Psoas muscle (tissue), 8 donors: ENCODE data around the gene FAIM2. TPM values are rescaled to one million over a fixed set of nuclear protein-coding genes. Genes with fewer than 3 reads are reported as not detected.

ENCODE experiments used
- ATAC-seq, 4 donors: fragments of 200-7000 bp; cut with Tn5 transposase; one replicate each; pipeline ENCODE4 v1.9.1; 2020; ENCODE audit warnings: moderate library complexity in 3 of 4, mild to moderate bottlenecking in 2 of 4
- DNase-seq, 2 donors: peaks; one replicate each; pipeline ENCODE4 v3.0.0-alpha.2; 2020
- H3K27ac ChIP-seq: fragments of 200-600 bp; one replicate; pipeline ENCODE4 v1.8.0; 2022
- H3K27me3 ChIP-seq, 3 donors: fragments of 200-600 bp in 1 of 3; one replicate each; pipeline versions ENCODE4 v1.6.1 to v1.8.0; 2013 to 2022; ENCODE audit warnings: low read length in 2 of 3, mild to moderate bottlenecking in 2 of 3, moderate library complexity in 1 of 3; ENCODE audit not compliant: insufficient read depth in 3 of 3
- H3K36me3 ChIP-seq, 2 donors: fragments of 200-600 bp in 1 of 2; one replicate each; pipeline versions ENCODE4 v1.6.1 to v1.8.0; 2013 to 2022; ENCODE audit warnings: low read depth in 1 of 2, mild to moderate bottlenecking in 1 of 2, moderate library complexity in 1 of 2; ENCODE audit not compliant: insufficient read depth in 1 of 2
- H3K4me1 ChIP-seq: fragments of 200-600 bp; one replicate; pipeline ENCODE4 v1.8.0; 2022
- H3K4me3 ChIP-seq: fragments of 200-600 bp; one replicate; pipeline ENCODE4 v1.8.0; 2022; ENCODE audit warnings: mild to moderate bottlenecking
- H3K9me3 ChIP-seq: fragments of 200-600 bp; one replicate; pipeline ENCODE4 v1.8.0; 2022
- CTCF ChIP-seq: fragments of 200-600 bp; IDR thresholded peaks from one replicate; pipeline ENCODE4 v1.8.0; 2022; ENCODE audit warnings: antibody characterized with exemption
- WGBS, 3 donors: extraction: QIAGEN DNeasy Blood & Tissue Kit; methylation state at CpG; one replicate each; pipeline versions ENCODE4 v1.1.6 to v1.1.7; 2013; 5-methylcytosine and 5-hydroxymethylcytosine counted together
- intact Hi-C, 2 donors: fragments of 100-400 bp; cut with DNase I; formaldehyde crosslinking; loops; one replicate each; pipeline versions ENCODE4 v1.11.0 to v1.14.2; 2022
- polyA plus RNA-seq, 3 donors: library from polyadenylated mRNA; stranded (reverse); fragments of 200-250 nt; gene quantifications; one replicate each; pipeline ENCODE4 v1.2.3, GENCODE V29; 2013
- total RNA-seq, 4 donors: library from RNA; stranded (reverse); fragmentation: NEBNext Ultra II Directional in 2 of 4; extraction: Animal tissue kit (Norgen Biotek cat#: 25700) in 2 of 4; gene quantifications; one replicate each; pipeline versions ENCODE4 v1.2.1 to v1.2.4, GENCODE V29; 2021 to 2023
- donor health status: healthy with polysubstance abuse.
- donor health status: DM: no; HTN: no; CAD: no; lungs with moderate emphysema.
- donor health status: Bipolar disorder and iron deficiency.
- donor health status: healthy.
- donor health status: DM: yes; HTN: yes; CAD: no.
- donor health status: DM: no; HTN: no; CAD: no.
- donor health status: DM: no; HTN: no; CAD: no.
- donor health status: DM: yes; HTN: yes; CAD: no.

FAIM2 gene
- total and polyA plus RNA-seq, 7 donors = 0.22 to 1.1 (median 0.58) TPM; not detected in 2

GRCh38 chr12:49889361-49890095 lies 14.2 kb downstream of the FAIM2 start:
- no peaks in the 10 kb centered on the region for H3K4me1 ChIP-seq
- no peaks in the 10 kb centered on the region for H3K36me3 ChIP-seq
- peaks cover 0 to 2% (median 0%) of the 10 kb centered on the region in 3 donors for H3K27me3 ChIP-seq
- DNase-seq = peak in 1 of 2 donors; percentile 29
- no peak for TF ChIP-seq CTCF
- ATAC-seq = no peak
- 81 to 85% (median 84%) methylated on average over 10 of the region's 10 CpGs for WGBS, 3 donors
- no peak overlapping the region for H3K27ac ChIP-seq
- intact Hi-C loops = no loop called here
- no peak overlapping the region for H3K4me3 ChIP-seq
- no peaks in the 10 kb centered on the region for H3K9me3 ChIP-seq

- Histone ChIP-seq H3K4me3 (no peak overlapping the region), H3K9me3 (no peaks in the 10 kb centered on the region), H3K27me3 (peaks cover 0 to 2% (median 0%) of the 10 kb centered on the region in 3 donors), H3K36me3 (no peaks in the 10 kb centered on the region), H3K27ac (no peak overlapping the region), H3K4me1 (no peaks in the 10 kb centered on the region)
- WGBS, 3 donors = 95 to 96% (median 95%) methylated on average over 13 of the region's 13 CpGs
- DNase-seq (peak in 1 of 2 donors; percentile 32), ATAC-seq (no peak)
- intact Hi-C loops = no loop called here
- TF ChIP-seq CTCF = no peak
Observed at GRCh38 chr12:49888461-49889151, 15.1 kb downstream of the FAIM2 start.

GRCh38 chr12:49887536-49888401 lies 15.9 kb downstream of the FAIM2 start:
- intact Hi-C loops = no loop called here

GRCh38 chr12:49887091-49887490 lies 16.6 kb downstream of the FAIM2 start:
- WGBS, 3 donors = 80 to 86% (median 80%) methylated on average over 9 of the region's 9 CpGs
- no peaks in the 10 kb centered on the region for H3K9me3 ChIP-seq
- DNase-seq = no peak
- no peaks in the 10 kb centered on the region for H3K36me3 ChIP-seq
- no peak for ATAC-seq
- intact Hi-C loops = no loop called here
- H3K4me3 ChIP-seq = no peak overlapping the region
- peaks cover 0 to 2% (median 0%) of the 10 kb centered on the region in 3 donors for H3K27me3 ChIP-seq
- no peaks in the 10 kb centered on the region for H3K4me1 ChIP-seq
- TF ChIP-seq CTCF = no peak
- no peak overlapping the region for H3K27ac ChIP-seq

More at GRCh38 chr12:49887536-49888401, 15.9 kb downstream of the FAIM2 start:
- peaks cover 0 to 2% (median 0%) of the 10 kb centered on the region in 3 donors for H3K27me3 ChIP-seq
- no peak overlapping the region for H3K27ac ChIP-seq
- H3K4me3 ChIP-seq = no peak overlapping the region
- no peak for DNase-seq
- no peaks in the 10 kb centered on the region for H3K9me3 ChIP-seq
- TF ChIP-seq CTCF = no peak
- no peaks in the 10 kb centered on the region for H3K4me1 ChIP-seq
- no peaks in the 10 kb centered on the region for H3K36me3 ChIP-seq
- 77 to 82% (median 79%) methylated on average over 15 of the region's 15 CpGs for WGBS, 3 donors
- no peak for ATAC-seq
